ENCODE data around the gene DDX5. TPM values are rescaled to one million over a fixed set of nuclear protein-coding genes. Genes with fewer than 3 reads are reported as not detected.

DDX5 gene
- total RNA-seq, 4 donors from 2014 or later: 347 to 847 (median 488) TPM

DNA sequence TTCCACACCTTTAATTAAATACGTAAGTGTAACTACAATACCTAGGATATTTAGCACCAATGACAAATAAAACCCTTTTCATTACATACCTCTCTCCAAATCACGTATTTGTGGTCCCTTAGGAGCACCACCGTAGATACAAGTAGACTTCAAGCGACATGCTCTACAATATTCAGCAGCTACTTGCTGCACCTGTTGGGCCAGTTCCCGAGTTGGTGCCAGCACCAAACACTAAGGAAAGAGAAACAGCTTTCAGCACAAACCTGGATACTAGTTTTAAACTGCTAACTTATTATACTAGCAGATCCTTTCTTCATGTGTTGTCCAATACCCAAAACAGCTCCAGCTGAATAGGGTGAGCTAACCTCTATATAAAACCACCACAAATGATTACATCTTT is 2.7 kb downstream of the DDX5 start:
- H3K4me3 ChIP-seq: peak overlapping the region in 2 of 4 donors; percentile 93 to 100
- peaks cover 26 to 73% (median 50%) of the 10 kb centered on the region in 3 donors for H3K4me1 ChIP-seq
- no peak for DNase-seq
- intact Hi-C loops (cut with DNase I): no loop called here
- TF ChIP-seq, protein P1, sequence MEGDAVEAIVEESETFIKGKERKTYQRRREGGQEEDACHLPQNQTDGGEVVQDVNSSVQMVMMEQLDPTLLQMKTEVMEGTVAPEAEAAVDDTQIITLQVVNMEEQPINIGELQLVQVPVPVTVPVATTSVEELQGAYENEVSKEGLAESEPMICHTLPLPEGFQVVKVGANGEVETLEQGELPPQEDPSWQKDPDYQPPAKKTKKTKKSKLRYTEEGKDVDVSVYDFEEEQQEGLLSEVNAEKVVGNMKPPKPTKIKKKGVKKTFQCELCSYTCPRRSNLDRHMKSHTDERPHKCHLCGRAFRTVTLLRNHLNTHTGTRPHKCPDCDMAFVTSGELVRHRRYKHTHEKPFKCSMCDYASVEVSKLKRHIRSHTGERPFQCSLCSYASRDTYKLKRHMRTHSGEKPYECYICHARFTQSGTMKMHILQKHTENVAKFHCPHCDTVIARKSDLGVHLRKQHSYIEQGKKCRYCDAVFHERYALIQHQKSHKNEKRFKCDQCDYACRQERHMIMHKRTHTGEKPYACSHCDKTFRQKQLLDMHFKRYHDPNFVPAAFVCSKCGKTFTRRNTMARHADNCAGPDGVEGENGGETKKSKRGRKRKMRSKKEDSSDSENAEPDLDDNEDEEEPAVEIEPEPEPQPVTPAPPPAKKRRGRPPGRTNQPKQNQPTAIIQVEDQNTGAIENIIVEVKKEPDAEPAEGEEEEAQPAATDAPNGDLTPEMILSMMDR (IDR thresholded peaks at IDR 0.05): no peak
- WGBS, 2 donors: 49 to 59% methylated on average over 5 of the region's 5 CpGs
- no peaks in the 10 kb centered on the region for H3K9me3 ChIP-seq
- peak overlapping the region in 3 of 4 donors; percentile 45 to 100 (median 99) for H3K27ac ChIP-seq
- peaks cover 25 to 67% (median 46%) of the 10 kb centered on the region in 3 donors for H3K36me3 ChIP-seq
- no peaks in the 10 kb centered on the region for H3K27me3 ChIP-seq

DNA sequence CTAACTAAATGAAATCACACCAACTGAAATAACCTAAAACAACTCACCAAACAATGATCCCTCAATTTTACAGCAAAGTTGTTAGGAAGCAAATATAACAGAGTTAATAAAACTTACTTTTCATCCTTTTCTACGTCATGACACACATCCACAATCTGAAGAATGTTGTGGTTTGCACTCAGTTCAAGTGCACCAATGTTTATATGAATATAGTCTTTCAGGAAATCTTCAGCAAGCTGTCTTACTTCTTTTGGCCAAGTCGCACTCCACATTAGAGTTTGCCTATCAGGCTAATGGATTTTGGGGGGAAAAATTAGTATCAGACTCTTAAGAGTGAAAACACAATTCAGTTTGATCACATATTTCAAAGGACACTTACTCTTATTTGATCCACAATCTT is 3.3 kb downstream of the DDX5 start:
- peak overlapping the region in 1 of 4 donors; percentile 93 for H3K4me3 ChIP-seq
- H3K4me1 ChIP-seq: peaks cover 21 to 73% (median 49%) of the 10 kb centered on the region in 3 donors
- no peaks in the 10 kb centered on the region for H3K27me3 ChIP-seq
- peaks cover 25 to 72% (median 46%) of the 10 kb centered on the region in 3 donors for H3K36me3 ChIP-seq
- TF ChIP-seq POLR2A (IDR thresholded peaks at IDR 0.05): no peak
- TF ChIP-seq, protein P1 (IDR thresholded peaks at IDR 0.05): no peak
- DNase-seq: no peak
- H3K9me3 ChIP-seq: no peaks in the 10 kb centered on the region
- intact Hi-C loops (cut with DNase I): no loop called here
- H3K27ac ChIP-seq: peak overlapping the region in 3 of 4 donors; percentile 45 to 100 (median 99)
- 72 to 76% methylated on average over 2 of the region's 2 CpGs for WGBS, 2 donors

DNA sequence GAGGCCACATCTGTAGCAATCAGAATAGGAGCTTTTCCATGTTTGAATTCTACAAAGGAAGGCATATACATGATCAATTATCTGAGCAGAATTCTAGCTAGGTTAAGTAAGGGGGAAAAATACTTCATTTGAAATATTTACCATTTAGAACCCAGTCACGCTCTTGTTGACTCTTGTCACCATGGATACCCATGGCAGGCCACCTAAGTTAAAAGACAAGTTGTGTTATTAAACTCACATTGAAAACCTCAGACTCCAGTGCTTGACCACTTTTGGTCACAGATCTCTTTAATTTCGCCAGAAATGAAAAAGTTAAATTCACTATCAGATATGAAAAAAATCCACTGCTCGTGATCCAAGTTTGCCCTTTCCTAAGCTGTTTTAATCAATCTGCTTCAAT is 4.1 kb downstream of the DDX5 start:
- Histone ChIP-seq H3K9me3 (no peaks in the 10 kb centered on the region), H3K36me3 (peaks cover 25 to 77% (median 46%) of the 10 kb centered on the region in 3 donors), H3K27ac (peak overlapping the region; percentile 5 to 42 (median 20)), H3K4me3 (no peak overlapping the region), H3K27me3 (no peaks in the 10 kb centered on the region), H3K4me1 (peaks cover 22 to 77% (median 57%) of the 10 kb centered on the region in 3 donors)
- TF ChIP-seq, protein P1 (IDR thresholded peaks at IDR 0.05): no peak
- no peak for TF ChIP-seq POLR2A (IDR thresholded peaks at IDR 0.05)
- DNase-seq: no peak
- WGBS, 2 donors: 62 to 76% methylated on average over 3 of the region's 3 CpGs
- intact Hi-C loops (cut with DNase I): no loop called here

DNA sequence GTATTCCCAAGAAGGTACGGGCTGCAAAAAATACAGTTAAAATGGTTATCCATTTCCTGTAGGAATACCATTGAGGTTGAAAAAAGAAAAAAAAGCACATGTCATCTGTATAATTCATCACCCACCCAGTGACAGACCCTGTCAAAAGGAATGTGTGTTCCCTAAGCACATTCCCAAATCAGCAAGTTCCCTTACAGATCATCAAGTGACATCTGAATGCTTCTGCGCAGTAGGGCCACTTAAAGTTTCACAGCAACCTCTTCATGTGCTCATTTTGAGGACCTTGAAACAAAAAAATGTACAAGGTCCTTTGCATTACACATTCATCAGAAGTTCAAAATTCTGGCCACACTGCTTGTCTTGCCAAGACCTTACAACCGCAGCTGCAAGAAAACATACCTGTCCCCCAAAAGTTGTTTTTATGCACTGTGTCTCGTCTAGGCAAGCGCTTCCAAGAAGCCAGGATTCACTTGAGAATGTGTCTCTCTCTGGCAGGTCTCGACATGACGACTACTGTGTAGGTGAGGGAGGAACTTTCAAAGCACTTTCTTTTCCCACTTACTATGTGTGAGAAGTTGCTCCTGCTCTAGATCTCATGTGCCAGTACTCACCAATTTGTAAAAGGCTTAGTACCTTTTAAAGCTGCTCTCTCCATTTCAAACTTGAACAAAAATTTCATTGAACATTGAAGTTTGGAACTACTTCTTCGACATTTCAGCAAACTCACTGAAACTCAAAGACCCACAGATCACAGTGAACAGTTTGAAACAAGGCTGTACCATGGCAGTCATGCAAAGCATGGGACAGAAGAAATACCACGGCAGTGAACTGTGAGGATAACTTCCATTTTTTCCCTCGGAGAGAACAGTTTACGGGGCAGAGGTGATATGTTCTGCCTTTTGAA is 5.0 kb downstream of the DDX5 start:
- no peak overlapping the region for H3K4me3 ChIP-seq

More for the DNA sequence above, 5.0 kb downstream of the DDX5 start:
- H3K9me3 ChIP-seq: no peaks in the 10 kb centered on the region
- peaks cover 22 to 82% (median 58%) of the 10 kb centered on the region in 3 donors for H3K4me1 ChIP-seq
- no peaks in the 10 kb centered on the region for H3K27me3 ChIP-seq
- peak overlapping the region; percentile 5 to 42 (median 20) for H3K27ac ChIP-seq
- intact Hi-C loops (cut with DNase I): no loop called here
- 45 to 47% methylated on average over 11 of the region's 11 CpGs for WGBS, 2 donors
- DNase-seq: no peak
- TF ChIP-seq, protein P1 (IDR thresholded peaks at IDR 0.05): no peak
- TF ChIP-seq POLR2A (IDR thresholded peaks at IDR 0.05): no peak
- peaks cover 25 to 77% (median 46%) of the 10 kb centered on the region in 3 donors for H3K36me3 ChIP-seq

Measured in esophagus squamous epithelium (tissue), 5 donors.